Ishikawa (cell line): ENCODE data around the gene PTPRD.

Source experiments
- CEBPB ChIP-seq: IDR thresholded peaks from 2 replicates; pipeline ENCODE4 v1.6.1; 2012
- CREB1 ChIP-seq: IDR thresholded peaks from 2 replicates; pipeline ENCODE4 v1.6.1; 2012; ENCODE audit warnings: low read depth
- EGR1 ChIP-seq: IDR thresholded peaks from 2 replicates; pipeline ENCODE4 v1.6.1; 2012
- EP300 ChIP-seq: IDR thresholded peaks from 2 replicates; pipeline ENCODE4 v1.6.1; 2012; ENCODE audit warnings: borderline replicate concordance
- FOXM1 ChIP-seq: IDR thresholded peaks from 2 replicates; pipeline ENCODE4 v1.6.1; 2012; ENCODE audit warnings: low read depth, borderline replicate concordance
- NFIC ChIP-seq: IDR thresholded peaks from 2 replicates; pipeline ENCODE4 v1.6.1; 2012
- RAD21 ChIP-seq: IDR thresholded peaks from 2 replicates; pipeline ENCODE4 v1.6.1; 2012; ENCODE audit warnings: low read depth
- TAF1 ChIP-seq: IDR thresholded peaks from 2 replicates; pipeline ENCODE4 v1.6.1; 2012; ENCODE audit warnings: low read depth, mild to moderate bottlenecking
- TCF12 ChIP-seq: IDR thresholded peaks from 2 replicates; pipeline ENCODE4 v1.6.1; 2012; ENCODE audit warnings: low read depth
- TEAD4 ChIP-seq: IDR thresholded peaks from 2 replicates; pipeline ENCODE4 v1.6.1; 2012
- YY1 ChIP-seq: IDR thresholded peaks from 2 replicates; pipeline ENCODE4 v1.6.1; 2012; ENCODE audit warnings: low read depth
- ZBTB7A ChIP-seq: IDR thresholded peaks from 2 replicates; pipeline ENCODE4 v1.6.1; 2012; ENCODE audit warnings: low read depth
- TF ChIP-seq, protein P1 (sequence below): IDR thresholded peaks from 2 replicates; pipeline ENCODE4 v1.6.1; 2012
- TF ChIP-seq, protein P2 (sequence below): IDR thresholded peaks from 2 replicates; pipeline ENCODE4 v1.6.1; 2012; ENCODE audit warnings: low read depth, mild to moderate bottlenecking
- TF ChIP-seq, protein P3 (sequence below): IDR thresholded peaks from 2 replicates; pipeline ENCODE4 v1.6.1; 2012

PTPRD gene

DNA sequence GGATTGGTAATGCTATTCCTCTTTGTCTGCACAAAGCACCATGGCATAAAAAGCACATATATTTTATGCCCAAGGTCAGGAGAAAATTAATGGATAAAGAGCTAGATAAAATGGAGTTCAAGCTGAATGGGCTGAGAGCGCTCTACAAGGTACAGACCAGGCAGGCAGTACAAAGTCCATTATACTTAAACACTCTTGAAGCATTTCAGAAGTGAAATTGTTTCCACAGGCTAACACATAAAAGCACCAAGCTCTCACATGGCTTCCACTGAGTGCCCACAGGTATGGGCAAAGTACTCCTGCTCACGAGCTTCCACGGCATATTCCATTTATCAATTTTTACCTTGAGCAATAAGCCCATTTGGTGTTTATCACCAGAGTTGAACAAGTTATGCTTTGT, 2042.0 kb downstream of the PTPRD start:
- TF ChIP-seq NFIC, result no peak

DNA sequence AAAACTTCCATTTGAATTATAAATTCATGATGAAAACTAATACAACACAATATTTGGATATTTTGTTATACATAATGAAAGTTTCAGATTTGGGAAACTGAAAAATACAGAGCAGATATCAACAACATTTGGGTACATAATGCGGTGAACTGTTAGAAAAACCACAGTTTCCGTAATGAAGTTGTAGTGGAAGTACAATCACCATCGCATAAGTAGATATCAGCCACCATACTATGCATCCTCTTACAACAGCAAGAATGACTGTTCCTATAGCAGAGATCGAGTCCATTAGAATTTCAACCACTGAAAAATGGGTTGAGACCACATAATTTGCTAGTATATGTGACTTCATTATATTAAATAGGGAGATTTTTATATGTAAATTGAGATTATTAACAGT, 2043.0 kb downstream of the PTPRD start:
- TF ChIP-seq, protein P1, sequence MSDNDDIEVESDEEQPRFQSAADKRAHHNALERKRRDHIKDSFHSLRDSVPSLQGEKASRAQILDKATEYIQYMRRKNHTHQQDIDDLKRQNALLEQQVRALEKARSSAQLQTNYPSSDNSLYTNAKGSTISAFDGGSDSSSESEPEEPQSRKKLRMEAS, result no peak
- TF ChIP-seq, protein P2, sequence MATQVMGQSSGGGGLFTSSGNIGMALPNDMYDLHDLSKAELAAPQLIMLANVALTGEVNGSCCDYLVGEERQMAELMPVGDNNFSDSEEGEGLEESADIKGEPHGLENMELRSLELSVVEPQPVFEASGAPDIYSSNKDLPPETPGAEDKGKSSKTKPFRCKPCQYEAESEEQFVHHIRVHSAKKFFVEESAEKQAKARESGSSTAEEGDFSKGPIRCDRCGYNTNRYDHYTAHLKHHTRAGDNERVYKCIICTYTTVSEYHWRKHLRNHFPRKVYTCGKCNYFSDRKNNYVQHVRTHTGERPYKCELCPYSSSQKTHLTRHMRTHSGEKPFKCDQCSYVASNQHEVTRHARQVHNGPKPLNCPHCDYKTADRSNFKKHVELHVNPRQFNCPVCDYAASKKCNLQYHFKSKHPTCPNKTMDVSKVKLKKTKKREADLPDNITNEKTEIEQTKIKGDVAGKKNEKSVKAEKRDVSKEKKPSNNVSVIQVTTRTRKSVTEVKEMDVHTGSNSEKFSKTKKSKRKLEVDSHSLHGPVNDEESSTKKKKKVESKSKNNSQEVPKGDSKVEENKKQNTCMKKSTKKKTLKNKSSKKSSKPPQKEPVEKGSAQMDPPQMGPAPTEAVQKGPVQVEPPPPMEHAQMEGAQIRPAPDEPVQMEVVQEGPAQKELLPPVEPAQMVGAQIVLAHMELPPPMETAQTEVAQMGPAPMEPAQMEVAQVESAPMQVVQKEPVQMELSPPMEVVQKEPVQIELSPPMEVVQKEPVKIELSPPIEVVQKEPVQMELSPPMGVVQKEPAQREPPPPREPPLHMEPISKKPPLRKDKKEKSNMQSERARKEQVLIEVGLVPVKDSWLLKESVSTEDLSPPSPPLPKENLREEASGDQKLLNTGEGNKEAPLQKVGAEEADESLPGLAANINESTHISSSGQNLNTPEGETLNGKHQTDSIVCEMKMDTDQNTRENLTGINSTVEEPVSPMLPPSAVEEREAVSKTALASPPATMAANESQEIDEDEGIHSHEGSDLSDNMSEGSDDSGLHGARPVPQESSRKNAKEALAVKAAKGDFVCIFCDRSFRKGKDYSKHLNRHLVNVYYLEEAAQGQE, result no peak
- TF ChIP-seq RAD21, result no peak
- no peak for TF ChIP-seq FOXM1
- TF ChIP-seq NFIC, result no peak
- TF ChIP-seq EP300, result no peak
- no peak for TF ChIP-seq YY1
- no peak for TF ChIP-seq TEAD4
- TF ChIP-seq, protein P3, sequence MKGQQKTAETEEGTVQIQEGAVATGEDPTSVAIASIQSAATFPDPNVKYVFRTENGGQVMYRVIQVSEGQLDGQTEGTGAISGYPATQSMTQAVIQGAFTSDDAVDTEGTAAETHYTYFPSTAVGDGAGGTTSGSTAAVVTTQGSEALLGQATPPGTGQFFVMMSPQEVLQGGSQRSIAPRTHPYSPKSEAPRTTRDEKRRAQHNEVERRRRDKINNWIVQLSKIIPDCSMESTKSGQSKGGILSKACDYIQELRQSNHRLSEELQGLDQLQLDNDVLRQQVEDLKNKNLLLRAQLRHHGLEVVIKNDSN, result no peak
- no peak for TF ChIP-seq TAF1
- TF ChIP-seq CREB1, result no peak
- no peak for TF ChIP-seq EGR1
- TF ChIP-seq CEBPB, result no peak
- no peak for TF ChIP-seq TCF12
- no peak for TF ChIP-seq ZBTB7A

DNA sequence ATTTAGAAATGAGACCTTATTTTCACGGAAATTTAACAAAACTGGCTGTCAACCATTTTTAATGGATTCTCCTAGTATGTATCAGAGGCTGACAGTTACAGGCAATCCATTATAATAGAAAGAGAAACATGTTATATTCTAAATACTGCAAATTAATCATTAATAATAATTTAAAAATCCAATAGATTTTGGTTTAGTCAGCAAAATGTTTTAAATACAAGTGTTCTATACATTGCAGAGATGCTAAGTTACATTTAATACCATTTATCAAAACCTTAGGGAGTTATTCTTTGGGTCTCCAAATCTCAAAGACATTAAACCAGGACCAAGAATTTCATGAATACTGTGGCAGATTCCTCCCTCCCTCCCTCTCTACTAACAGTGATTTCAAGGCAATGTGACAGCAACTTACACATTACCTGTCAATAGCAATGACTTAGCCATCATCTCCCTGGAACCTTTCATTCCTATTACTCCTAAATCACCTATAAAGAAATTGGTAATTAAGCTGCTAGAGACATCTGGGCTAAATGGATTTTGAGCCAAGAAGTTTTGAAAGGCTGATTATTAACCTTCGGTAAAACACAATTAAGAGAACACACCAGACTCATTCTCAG, 2044.7 kb downstream of the PTPRD start:
- no peak for TF ChIP-seq TAF1
- no peak for TF ChIP-seq NFIC
- TF ChIP-seq TEAD4, result no peak
- TF ChIP-seq RAD21, result no peak
- TF ChIP-seq, protein P1, result no peak
- TF ChIP-seq EP300, result no peak
- TF ChIP-seq, protein P3, result no peak
- no peak for TF ChIP-seq CEBPB
- TF ChIP-seq, protein P2, result no peak
- TF ChIP-seq FOXM1, result no peak
- TF ChIP-seq EGR1, result no peak
- TF ChIP-seq CREB1, result no peak
- TF ChIP-seq YY1, result no peak
- no peak for TF ChIP-seq ZBTB7A
- TF ChIP-seq TCF12, result no peak

DNA sequence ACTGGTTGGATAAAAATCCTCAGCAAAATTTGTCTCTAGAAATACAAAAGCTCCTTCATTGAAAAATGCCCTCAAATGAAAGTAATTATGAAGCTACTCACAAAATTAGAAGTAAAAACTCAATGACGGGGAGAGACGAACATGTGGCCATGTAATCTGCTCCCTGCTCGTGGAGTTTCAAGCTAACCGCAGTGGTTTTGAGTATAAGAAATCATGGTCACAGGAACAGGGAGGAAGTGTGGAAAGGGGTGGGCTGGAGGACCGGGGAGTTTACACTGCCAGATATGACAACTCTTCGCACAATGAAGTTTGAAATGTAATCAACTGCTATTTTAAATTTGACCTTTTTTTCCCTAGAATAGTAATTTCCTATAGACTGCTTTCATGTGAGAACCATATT, 2047.8 kb downstream of the PTPRD start:
- TF ChIP-seq RAD21 (no peak), EP300 (no peak), YY1 (no peak), TEAD4 (no peak), FOXM1 (no peak), ZBTB7A (no peak), CEBPB (no peak), NFIC (no peak)
- TF ChIP-seq, protein P1, result no peak

DNA sequence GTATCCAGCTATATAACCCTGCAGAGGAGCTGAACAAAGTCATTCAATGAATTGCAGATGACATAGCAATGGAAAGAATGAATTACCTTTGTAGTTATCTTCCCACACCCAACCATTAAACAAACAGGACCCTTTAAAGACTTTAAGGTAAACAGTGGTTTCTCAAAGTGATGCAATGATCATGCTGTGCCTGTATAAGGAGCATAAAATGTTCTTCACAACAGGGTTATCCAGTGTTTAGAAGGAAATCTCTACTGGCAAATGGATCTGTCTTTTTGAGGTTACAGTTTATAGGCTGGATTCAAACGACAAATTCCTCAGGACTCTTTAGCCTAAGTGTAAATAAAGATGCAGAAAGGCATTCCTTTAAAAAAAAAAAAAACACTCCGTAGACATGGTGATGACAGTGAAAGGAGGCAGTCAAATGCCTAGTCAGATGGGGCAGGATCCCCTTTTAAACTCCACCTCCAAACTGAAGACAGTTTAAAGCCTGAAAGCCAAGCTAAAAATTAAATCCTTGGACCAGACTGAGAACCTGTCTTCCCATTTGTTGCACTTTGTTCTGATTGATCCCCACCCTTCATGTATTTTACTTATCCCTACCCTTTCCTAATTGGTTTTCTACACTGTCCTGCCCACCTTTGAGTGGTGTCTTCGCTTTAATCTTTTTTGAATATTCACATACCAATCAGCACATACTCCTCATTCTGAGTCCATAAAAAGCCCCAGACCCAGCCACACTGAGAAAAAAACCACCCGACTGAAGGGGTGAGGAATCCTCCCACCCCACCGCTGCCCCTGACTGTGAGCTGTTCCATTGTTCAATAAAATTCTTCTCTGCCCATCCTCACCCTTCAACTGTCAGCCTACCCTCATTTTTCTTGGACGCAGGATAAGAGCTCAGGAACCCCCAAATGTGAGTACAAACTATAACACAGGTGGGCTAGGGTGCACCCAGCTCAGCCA, 2052.0 kb downstream of the PTPRD start:
- TF ChIP-seq EGR1 (no peak), EP300 (no peak), CEBPB (no peak), YY1 (no peak), ZBTB7A (no peak), RAD21 (no peak), NFIC (no peak), CREB1 (no peak), TEAD4 (no peak), TCF12 (no peak), FOXM1 (no peak), TAF1 (no peak)
- TF ChIP-seq, protein P3, result no peak
- TF ChIP-seq, protein P2, result no peak
- TF ChIP-seq, protein P1, result no peak
